ENCODE data around the gene MEGF10.

The MEGF10 gene

GRCh38 chr5:127429928-127430327 lies 139.3 kb downstream of the MEGF10 start:
- DNase-seq (ENCODE audit: extremely low spot score) = no peak
- POLR2A ChIA-PET = no interaction called here
- CTCF ChIA-PET = interaction anchor here (0.9 to 1.1 kb wide), 3 partner anchors 9 to 16 kb away, joined by 3 read pairs; no protein-coding TSS in a partner anchor
- no peak for TF ChIP-seq CTCF (IDR thresholded peaks at IDR 0.05; ENCODE audit: control extremely low read depth, extremely low read depth, low read depth, missing control alignments)

- no peak for TF ChIP-seq CTCF (IDR thresholded peaks at IDR 0.05; ENCODE audit: control extremely low read depth, extremely low read depth, low read depth, missing control alignments)
- POLR2A ChIA-PET = no interaction called here
- CTCF ChIA-PET = interaction anchor here (0.9 to 1.2 kb wide), 3 partner anchors 13 to 39 kb away, joined by 3 to 4 read pairs (median 3); no protein-coding TSS in a partner anchor
- no peak for DNase-seq (ENCODE audit: extremely low spot score)
Measured at GRCh38 chr5:127430627-127431026, 140.0 kb downstream of the MEGF10 start.

- no peak for TF ChIP-seq CTCF (IDR thresholded peaks at IDR 0.05; ENCODE audit: control extremely low read depth, extremely low read depth, low read depth, missing control alignments)
- no peak for DNase-seq (ENCODE audit: extremely low spot score)
- CTCF ChIA-PET = interaction anchor here (1.2 kb wide), 1 partner anchor 11 kb away, joined by 3 read pairs; no protein-coding TSS in a partner anchor
- POLR2A ChIA-PET = no interaction called here
Measured at GRCh38 chr5:127431977-127432585, 141.5 kb downstream of the MEGF10 start.

- no peak for DNase-seq (ENCODE audit: extremely low spot score)
- CTCF ChIA-PET = no interaction called here
- no peak for TF ChIP-seq CTCF (IDR thresholded peaks at IDR 0.05; ENCODE audit: control extremely low read depth, extremely low read depth, low read depth, missing control alignments)
- POLR2A ChIA-PET = no interaction called here
Measured at GRCh38 chr5:127433526-127433925, 142.9 kb downstream of the MEGF10 start.

- no peak for TF ChIP-seq CTCF (IDR thresholded peaks at IDR 0.05; ENCODE audit: control extremely low read depth, extremely low read depth, low read depth, missing control alignments)
- ChIA-PET POLR2A (no interaction called here), CTCF (no interaction called here)
- no peak for DNase-seq (ENCODE audit: extremely low spot score)
Measured at GRCh38 chr5:127434588-127434987, 144.0 kb downstream of the MEGF10 start.

GRCh38 chr5:127435821-127436220 lies 145.2 kb downstream of the MEGF10 start:
- no peak for DNase-seq (ENCODE audit: extremely low spot score)
- ChIA-PET CTCF (interaction anchor here (0.8 to 1.6 kb wide), 2 partner anchors 11 to 13 kb away, joined by 3 to 8 read pairs; no protein-coding TSS in a partner anchor), POLR2A (no interaction called here)
- no peak for TF ChIP-seq CTCF (IDR thresholded peaks at IDR 0.05; ENCODE audit: control extremely low read depth, extremely low read depth, low read depth, missing control alignments)

Data from GM10248 (cell line).